ENCODE measurements around the gene NKX1-1. TPM values are rescaled to one million over a fixed set of nuclear protein-coding genes. Genes with fewer than 3 reads are reported as not detected.

The NKX1-1 gene
- total RNA-seq, 1 donor, result not detected

DNA sequence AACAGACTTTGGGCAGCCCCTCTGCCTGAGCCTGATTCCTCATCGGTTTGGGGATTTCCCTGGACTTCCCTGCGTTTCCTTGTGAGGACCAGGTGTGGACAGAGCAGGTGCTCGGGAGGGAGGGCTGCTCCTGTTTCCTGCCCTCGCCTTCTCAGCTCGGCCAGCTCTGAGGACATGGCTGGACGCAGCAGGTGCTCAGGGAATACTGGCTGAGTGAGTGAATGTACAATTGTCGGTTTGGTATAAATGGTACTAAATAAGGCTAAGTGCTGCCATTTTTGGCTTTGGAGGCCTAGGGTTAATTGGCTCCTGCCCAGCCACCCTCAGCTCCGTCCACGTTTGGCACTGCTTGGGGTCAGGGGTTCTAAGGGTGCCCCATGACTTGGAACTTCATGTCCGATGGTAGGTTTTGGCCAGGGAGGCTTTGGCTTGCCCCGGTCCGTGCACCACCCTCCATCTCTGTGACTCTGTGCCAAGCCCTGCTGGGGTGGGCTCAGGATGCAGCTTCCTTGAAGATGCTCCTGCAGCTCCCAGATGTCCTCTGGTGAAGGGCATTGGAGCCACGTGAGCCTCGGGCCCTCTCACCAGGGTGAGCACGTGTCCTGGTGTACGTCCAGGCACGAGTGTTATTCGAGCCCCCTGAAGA lies 45.0 kb upstream of the NKX1-1 start:
- no peak overlapping the region for H3K4me2 ChIP-seq (ENCODE audit: insufficient read depth, low read length)
- DNase-seq (ENCODE audit: insufficient read length, low spot score, missing footprints), result peak; percentile 65
- no peaks in the 10 kb centered on the region for H4K20me1 ChIP-seq (ENCODE audit: insufficient read depth, low read length)
- H3K9me3 ChIP-seq (ENCODE audit: low read depth, low read length), result no peaks in the 10 kb centered on the region
- no peak for TF ChIP-seq CTCF (IDR thresholded peaks at IDR 0.05; ENCODE audit: extremely low read depth, low read depth, low read length)
- H3K79me2 ChIP-seq (ENCODE audit: insufficient read depth, low read length), result no peaks in the 10 kb centered on the region
- H3K27me3 ChIP-seq (ENCODE audit: insufficient read depth, low read length), result no peaks in the 10 kb centered on the region
- H3K4me3 ChIP-seq (ENCODE audit: insufficient read depth, low read length), result no peak overlapping the region
- H3K4me1 ChIP-seq (ENCODE audit: insufficient read depth, low read length), result no peaks in the 10 kb centered on the region
- no peak overlapping the region for H2AFZ ChIP-seq (ENCODE audit: low read length)
- H3K36me3 ChIP-seq (ENCODE audit: insufficient read depth, low read length), result no peaks in the 10 kb centered on the region
- H3K27ac ChIP-seq (ENCODE audit: low read depth, low read length), result no peak overlapping the region

GRCh38 chr4:1449833-1450741 lies 43.8 kb upstream of the NKX1-1 start:
- Histone ChIP-seq H3K9me3 (ENCODE audit: low read depth, low read length) (no peaks in the 10 kb centered on the region), H4K20me1 (ENCODE audit: insufficient read depth, low read length) (no peaks in the 10 kb centered on the region), H3K4me2 (ENCODE audit: insufficient read depth, low read length) (no peak overlapping the region), H3K36me3 (ENCODE audit: insufficient read depth, low read length) (no peaks in the 10 kb centered on the region), H2AFZ (ENCODE audit: low read length) (no peak overlapping the region), H3K4me3 (ENCODE audit: insufficient read depth, low read length) (no peak overlapping the region), H3K79me2 (ENCODE audit: insufficient read depth, low read length) (no peaks in the 10 kb centered on the region), H3K27me3 (ENCODE audit: insufficient read depth, low read length) (no peaks in the 10 kb centered on the region), H3K4me1 (ENCODE audit: insufficient read depth, low read length) (no peaks in the 10 kb centered on the region), H3K27ac (ENCODE audit: low read depth, low read length) (no peak overlapping the region)
- DNase-seq (ENCODE audit: insufficient read length, low spot score, missing footprints), result peak; percentile 15
- TF ChIP-seq CTCF (IDR thresholded peaks at IDR 0.05; ENCODE audit: extremely low read depth, low read depth, low read length), result no peak

- DNase-seq (ENCODE audit: insufficient read length, low spot score, missing footprints), result no peak
- Histone ChIP-seq H4K20me1 (ENCODE audit: insufficient read depth, low read length) (no peaks in the 10 kb centered on the region), H3K27me3 (ENCODE audit: insufficient read depth, low read length) (no peaks in the 10 kb centered on the region)
Measured at GRCh38 chr4:1449475-1449832, 43.2 kb upstream of the NKX1-1 start.

More at GRCh38 chr4:1449475-1449832, 43.2 kb upstream of the NKX1-1 start:
- Histone ChIP-seq H3K4me3 (ENCODE audit: insufficient read depth, low read length) (no peak overlapping the region), H3K4me2 (ENCODE audit: insufficient read depth, low read length) (no peak overlapping the region), H3K36me3 (ENCODE audit: insufficient read depth, low read length) (no peaks in the 10 kb centered on the region), H3K79me2 (ENCODE audit: insufficient read depth, low read length) (no peaks in the 10 kb centered on the region), H3K27ac (ENCODE audit: low read depth, low read length) (no peak overlapping the region), H3K4me1 (ENCODE audit: insufficient read depth, low read length) (no peaks in the 10 kb centered on the region), H3K9me3 (ENCODE audit: low read depth, low read length) (no peaks in the 10 kb centered on the region), H2AFZ (ENCODE audit: low read length) (no peak overlapping the region)
- TF ChIP-seq CTCF (IDR thresholded peaks at IDR 0.05; ENCODE audit: extremely low read depth, low read depth, low read length), result no peak
